Heart left ventricle (tissue), 16 donors: ENCODE measurements around the gene SLC19A3. TPM values are rescaled to one million over a fixed set of nuclear protein-coding genes. Genes with fewer than 3 reads are reported as not detected.

ENCODE experiments used
- ATAC-seq, 4 donors: fragments of 200-7000 bp; cut with Tn5 transposase; one replicate each; pipeline ENCODE4 v1.9.1; 2020 to 2022; ENCODE audit warnings: moderate library complexity in 4 of 4, mild to moderate bottlenecking in 3 of 4, moderate number of reproducible peaks in 1 of 4
- DNase-seq, 5 donors: peaks; one replicate each; pipeline ENCODE4 v3.0.0-alpha.2; 2020
- H3K27ac ChIP-seq, 12 donors: fragments of 200-600 bp; sonication (generic) in 4 of 12; one replicate each; pipeline versions ENCODE4 v1.5.0 to v1.8.0; 2016 to 2022; ENCODE audit warnings: mild to moderate bottlenecking in 2 of 12
- H3K27me3 ChIP-seq, 9 donors: fragments of 200-600 bp; sonication (generic) in 2 of 9; one replicate each; pipeline versions ENCODE4 v1.5.1 to v1.8.0; 2016 to 2022; ENCODE audit warnings: mild to moderate bottlenecking in 3 of 9
- H3K36me3 ChIP-seq, 9 donors: fragments of 200-600 bp; sonication (generic) in 2 of 9; one replicate each; pipeline versions ENCODE4 v1.5.0 to v1.8.0; 2018 to 2022; ENCODE audit warnings: mild to moderate bottlenecking in 2 of 9
- H3K4me1 ChIP-seq, 12 donors: fragments of 200-600 bp; sonication (generic) in 4 of 12; one replicate each; pipeline versions ENCODE4 v1.5.0 to v1.8.0; 2016 to 2022; ENCODE audit warnings: mild to moderate bottlenecking in 3 of 12
- H3K4me3 ChIP-seq, 12 donors: fragments of 200-600 bp; sonication (generic) in 4 of 12; one replicate each; pipeline versions ENCODE4 v1.5.0 to v1.8.0; 2017 to 2022; ENCODE audit warnings: mild to moderate bottlenecking in 9 of 12, moderate library complexity in 4 of 12
- H3K9me3 ChIP-seq, 12 donors: fragments of 200-600 bp; sonication (generic) in 4 of 12; one replicate each; pipeline versions ENCODE4 v1.5.0 to v1.8.0; 2016 to 2022; ENCODE audit warnings: mild to moderate bottlenecking in 1 of 12
- POLR2A ChIP-seq, 2 donors: fragments of 450-650 bp; IDR thresholded peaks; one replicate each; pipeline ENCODE4 v1.6.1; 2017; ENCODE audit warnings: antibody characterized with exemption in 2 of 2, mild to moderate bottlenecking in 2 of 2, moderate library complexity in 2 of 2
- WGBS, 4 donors: extraction: QIAGEN DNeasy Blood & Tissue Kit in 2 of 4; methylation state at CpG; one replicate each; pipeline versions ENCODE4 v1.1.5 to v1.1.7; 2013 to 2018; 5-methylcytosine and 5-hydroxymethylcytosine counted together
- intact Hi-C, 10 donors: fragments of 100-400 bp; cut with DNase I; formaldehyde crosslinking; loops; one replicate each; pipeline versions ENCODE4 v1.11.1 to v1.14.2; 2022
- polyA plus RNA-seq, 2 donors: library from polyadenylated mRNA; stranded (reverse); fragments of 200-250 nt; gene quantifications; one replicate each; pipeline ENCODE4 v1.2.3, GENCODE V29; 2013
- total RNA-seq, 9 donors: library from RNA; depleted of rRNA in 2 of 9; stranded (reverse); fragments of >200 nt in 2 of 9; fragmentation: NEBNext Ultra II Directional in 3 of 9; extraction: Animal tissue kit (Norgen Biotek cat#: 25700) in 3 of 9; gene quantifications; one replicate each; pipeline versions ENCODE4 v1.1.0 to v1.2.4, GENCODE V29; 2016 to 2023
- TF ChIP-seq, protein P1 (sequence below), 12 donors: fragments of 200-600 bp; sonication (generic) in 4 of 12; IDR thresholded peaks; one replicate each; pipeline versions ENCODE4 v1.5.0 to v1.8.0; 2018 to 2022; ENCODE audit warnings: antibody characterized with exemption in 12 of 12, mild to moderate bottlenecking in 5 of 12
- donor health status: ischemic (EF 13 %, LVEDD 7.1; RV severe dilation, severe dysfunction).
- donor health status: healthy with polysubstance abuse.
- donor health status: DM: no; HTN: yes; CAD: no.
- donor health status: DM: no; HTN: no; CAD: no.
- donor health status: ischemic (EF 25% LVEDD 6.9; RV normal size, moderate dysfunction).
- donor health status: ischemic (EF 25% LVEDD 5.7; RV mildly dilated, moderate dysfunction).
- donor health status: healthy.
- donor health status: DM: yes; HTN: yes; CAD: no.
- donor health status: ischemic (EF 35%, LVEDD 5.7; RV mildly dilated, moderate dysfunction).
- donor health status: nonischemic (EF 11% LVEDD 7.7; RV severe dilation, severe dysfunction).
- donor health status: DM: yes; HTN: yes; CAD: no.
- donor health status: PGD.
- donor health status: ischemic (EF 29% LVEDD 5.4; RV normal size, mild dysfunction).
- donor health status: nonischemic (EF 23%, LVEDD 6.1; RV moderate dilation, normal function).

Gene SLC19A3
- total and polyA plus RNA-seq, 11 donors = 0.05 to 14.0 (median 0.78) TPM; not detected in 1

GRCh38 chr2:227696990-227697679 lies 20.7 kb downstream of the SLC19A3 start:
- Histone ChIP-seq H3K27ac (no peak overlapping the region), H3K27me3 (no peaks in the 10 kb centered on the region), H3K9me3 (peaks cover 0 to 3% (median 0%) of the 10 kb centered on the region in 12 donors), H3K36me3 (no peaks in the 10 kb centered on the region), H3K4me3 (no peak overlapping the region), H3K4me1 (no peaks in the 10 kb centered on the region)
- no peak for ATAC-seq
- DNase-seq = no peak
- TF ChIP-seq, protein P1, sequence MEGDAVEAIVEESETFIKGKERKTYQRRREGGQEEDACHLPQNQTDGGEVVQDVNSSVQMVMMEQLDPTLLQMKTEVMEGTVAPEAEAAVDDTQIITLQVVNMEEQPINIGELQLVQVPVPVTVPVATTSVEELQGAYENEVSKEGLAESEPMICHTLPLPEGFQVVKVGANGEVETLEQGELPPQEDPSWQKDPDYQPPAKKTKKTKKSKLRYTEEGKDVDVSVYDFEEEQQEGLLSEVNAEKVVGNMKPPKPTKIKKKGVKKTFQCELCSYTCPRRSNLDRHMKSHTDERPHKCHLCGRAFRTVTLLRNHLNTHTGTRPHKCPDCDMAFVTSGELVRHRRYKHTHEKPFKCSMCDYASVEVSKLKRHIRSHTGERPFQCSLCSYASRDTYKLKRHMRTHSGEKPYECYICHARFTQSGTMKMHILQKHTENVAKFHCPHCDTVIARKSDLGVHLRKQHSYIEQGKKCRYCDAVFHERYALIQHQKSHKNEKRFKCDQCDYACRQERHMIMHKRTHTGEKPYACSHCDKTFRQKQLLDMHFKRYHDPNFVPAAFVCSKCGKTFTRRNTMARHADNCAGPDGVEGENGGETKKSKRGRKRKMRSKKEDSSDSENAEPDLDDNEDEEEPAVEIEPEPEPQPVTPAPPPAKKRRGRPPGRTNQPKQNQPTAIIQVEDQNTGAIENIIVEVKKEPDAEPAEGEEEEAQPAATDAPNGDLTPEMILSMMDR (IDR thresholded peaks at IDR 0.05) = no peak
- TF ChIP-seq POLR2A (IDR thresholded peaks at IDR 0.05) = no peak
- 43 to 51% (median 47%) methylated on average over 2 of the region's 2 CpGs for WGBS, 4 donors
- intact Hi-C loops = no loop called here

DNA sequence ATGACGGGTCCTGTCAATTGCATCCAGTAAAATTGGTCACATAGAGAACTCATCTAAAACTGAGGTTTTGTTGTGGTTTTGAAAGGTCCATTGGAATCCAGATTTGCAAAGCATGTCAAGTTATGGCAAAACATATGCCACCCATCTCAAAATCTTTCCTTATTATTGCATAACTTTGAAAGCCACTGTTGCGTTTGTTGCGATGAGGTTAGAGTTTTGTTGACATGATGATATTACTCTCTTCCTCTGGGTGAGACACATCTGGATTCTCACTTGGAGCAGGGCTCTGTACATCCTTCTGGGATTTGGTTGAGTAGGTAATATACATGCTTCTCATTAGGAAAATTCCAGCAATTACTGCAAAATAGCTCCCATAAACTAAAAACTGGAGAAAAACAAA lies 30.6 kb downstream of the SLC19A3 start:
- peak in 2 of 4 donors; percentile 29 to 41 for ATAC-seq
- H3K27me3 ChIP-seq = peaks cover 0 to 6% (median 0%) of the 10 kb centered on the region in 9 donors
- no peak overlapping the region for H3K4me3 ChIP-seq
- H3K27ac ChIP-seq = no peak overlapping the region
- no peak for DNase-seq
- H3K9me3 ChIP-seq = no peaks in the 10 kb centered on the region
- intact Hi-C loops = no loop called here
- TF ChIP-seq, protein P1 (IDR thresholded peaks at IDR 0.05) = no peak
- no peak for TF ChIP-seq POLR2A (IDR thresholded peaks at IDR 0.05)
- no peaks in the 10 kb centered on the region for H3K36me3 ChIP-seq
- WGBS, 4 donors = 52 to 84% (median 75%) methylated on average over 3 of the region's 3 CpGs
- no peaks in the 10 kb centered on the region for H3K4me1 ChIP-seq

GRCh38 chr2:227684258-227684657 lies 33.6 kb downstream of the SLC19A3 start:
- peaks cover 0 to 6% (median 0%) of the 10 kb centered on the region in 9 donors for H3K27me3 ChIP-seq
- 77 to 85% (median 80%) methylated on average over 5 of the region's 5 CpGs for WGBS, 4 donors
- no peak overlapping the region for H3K27ac ChIP-seq
- no peaks in the 10 kb centered on the region for H3K4me1 ChIP-seq
- no peak overlapping the region for H3K4me3 ChIP-seq
- no peak for DNase-seq
- ATAC-seq = no peak
- intact Hi-C loops = no loop called here
- no peaks in the 10 kb centered on the region for H3K9me3 ChIP-seq
- H3K36me3 ChIP-seq = no peaks in the 10 kb centered on the region
- no peak for TF ChIP-seq POLR2A (IDR thresholded peaks at IDR 0.05)
- TF ChIP-seq, protein P1 (IDR thresholded peaks at IDR 0.05) = no peak

DNA sequence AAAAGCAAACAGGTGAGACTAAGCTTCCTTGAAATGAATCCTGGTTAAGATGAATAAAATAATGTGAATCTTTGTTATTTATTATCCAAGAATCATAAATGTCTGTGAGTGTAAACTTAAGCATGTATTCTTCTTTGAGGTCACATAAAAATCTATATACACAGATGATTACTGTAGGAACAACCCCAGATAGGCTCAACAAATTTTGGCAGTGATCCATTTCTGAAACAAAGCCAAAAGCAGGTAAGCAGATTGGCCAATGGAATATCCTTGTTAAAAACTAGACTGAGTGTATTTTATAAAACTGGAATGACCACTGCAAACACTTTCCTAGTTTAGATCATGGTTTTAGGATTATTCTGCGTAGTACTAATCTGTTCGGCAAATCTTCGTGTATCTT lies 39.9 kb downstream of the SLC19A3 start:
- WGBS, 4 donors = 94 to 95% (median 94%) methylated on average over 3 of the region's 3 CpGs
- Histone ChIP-seq H3K27ac (no peak overlapping the region), H3K27me3 (no peaks in the 10 kb centered on the region), H3K4me1 (no peaks in the 10 kb centered on the region), H3K9me3 (no peaks in the 10 kb centered on the region), H3K4me3 (no peak overlapping the region), H3K36me3 (no peaks in the 10 kb centered on the region)
- TF ChIP-seq POLR2A (IDR thresholded peaks at IDR 0.05) = no peak
- TF ChIP-seq, protein P1 (IDR thresholded peaks at IDR 0.05) = no peak
- intact Hi-C loops = no loop called here
- no peak for DNase-seq
- ATAC-seq = no peak
